Stimulated activated CD4-positive, alpha-beta T cell treated with anti-CD3 and anti-CD28 coated beads, Interleukin-4, amount 100 ng/mL, for 48 hours (primary cell): ENCODE measurements around the gene SFT2D3.
"Not testable (repeated sequence)": the region's sequence is repeated elsewhere in the genome, so short reads cannot be mapped to it uniquely, and the experiment has no call there.

Experiments used
- DNase-seq, 2 donors: peaks; one replicate each; pipeline ENCODE4 v3.0.0-alpha.2; 2020; ENCODE audit warnings: low read depth in 2 of 2

The SFT2D3 gene

DNA sequence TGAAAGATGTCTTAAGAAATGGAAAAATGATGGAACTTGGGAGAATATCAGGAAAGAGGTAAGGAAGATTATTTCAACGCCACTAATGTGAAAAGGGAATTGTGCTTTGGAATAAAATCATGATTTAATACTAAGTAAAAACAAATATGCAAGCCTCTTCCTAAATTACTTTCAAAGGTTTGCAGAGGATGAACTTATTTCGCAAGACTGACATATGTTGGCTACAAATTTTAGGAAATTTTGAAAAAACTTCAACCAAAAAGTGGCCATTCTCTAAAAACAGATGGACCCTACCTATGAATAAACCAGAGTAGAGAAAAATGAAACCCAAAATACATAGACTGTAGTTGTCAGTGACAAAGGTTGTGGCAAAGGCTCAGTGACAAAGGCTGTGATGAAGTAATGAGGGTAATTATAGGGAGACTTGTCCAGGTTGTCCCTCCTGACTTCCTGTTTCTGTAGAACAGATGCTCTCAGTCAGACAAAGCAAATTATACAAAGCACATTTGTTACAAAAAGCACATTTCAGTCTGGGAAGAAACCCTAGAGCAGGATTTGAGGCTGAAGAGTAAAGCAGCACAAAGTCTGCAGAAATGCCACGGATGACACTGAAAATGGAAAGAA, 39.5 kb downstream of the SFT2D3 start:
- no peak for DNase-seq

DNA sequence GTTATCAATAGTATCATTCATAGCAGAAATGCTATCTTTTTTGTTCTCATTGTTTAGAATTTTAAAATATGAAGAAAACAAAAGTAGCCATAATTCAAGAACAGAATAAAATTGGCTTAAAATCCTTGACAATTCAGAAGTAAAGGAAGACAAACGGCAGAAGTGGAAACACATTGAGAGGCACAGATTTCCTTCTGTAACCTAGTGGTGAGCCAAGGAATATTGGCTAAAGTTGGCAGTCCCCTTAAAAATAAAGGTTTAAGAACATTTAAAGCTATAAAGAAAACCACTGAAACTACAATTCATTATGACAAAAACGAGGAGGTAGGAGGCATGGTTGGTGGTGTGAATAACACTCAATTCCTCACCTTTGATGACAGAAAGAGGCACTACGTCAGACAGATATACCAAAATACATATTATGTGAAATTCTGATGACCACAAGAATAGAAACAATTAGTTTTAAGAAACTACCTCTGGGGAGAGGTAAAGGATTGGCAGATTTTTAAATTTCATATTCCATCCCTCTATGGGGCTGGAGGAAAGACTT, 42.3 kb downstream of the SFT2D3 start:
- no peak for DNase-seq

DNA sequence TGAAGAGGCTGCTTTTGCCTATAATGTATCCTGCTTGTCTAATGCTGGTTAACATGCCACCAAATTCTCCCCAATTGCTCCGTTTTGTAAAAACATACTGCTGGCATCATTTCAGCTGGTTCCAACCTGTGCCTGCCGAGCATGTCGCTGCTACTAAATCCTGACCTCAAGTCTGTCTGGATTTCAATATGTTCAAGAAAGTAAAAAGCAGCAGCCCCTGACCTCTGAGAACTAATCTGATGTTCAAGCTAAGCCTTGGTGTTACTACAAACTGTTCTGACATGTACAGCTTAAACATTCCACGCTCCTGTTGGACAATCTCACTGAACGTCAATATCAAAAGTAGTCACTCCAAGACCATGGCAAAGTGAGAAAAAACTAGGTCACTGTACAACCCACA, 46.3 kb downstream of the SFT2D3 start:
- DNase-seq = no peak

DNA sequence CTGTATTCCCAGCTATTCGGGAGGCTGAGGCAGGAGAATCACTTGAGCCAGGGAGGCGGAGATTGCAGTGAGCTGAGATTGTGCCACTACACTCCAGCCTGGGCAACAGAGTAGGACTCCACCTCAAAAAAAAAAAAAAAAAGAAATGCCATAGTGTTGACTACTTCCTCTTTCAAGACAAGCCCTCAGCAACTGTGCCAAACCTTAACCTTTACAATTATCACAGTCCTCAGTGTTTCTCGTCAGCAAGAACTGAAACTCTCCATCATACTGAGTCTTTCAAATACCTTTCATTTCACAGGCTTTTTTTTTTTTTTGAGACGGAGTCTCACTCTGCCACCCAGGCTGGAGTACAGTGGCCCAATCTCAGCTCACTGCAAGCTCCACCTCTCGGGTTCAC, 48.2 kb downstream of the SFT2D3 start:
- DNase-seq = not testable (repeated sequence)

DNA sequence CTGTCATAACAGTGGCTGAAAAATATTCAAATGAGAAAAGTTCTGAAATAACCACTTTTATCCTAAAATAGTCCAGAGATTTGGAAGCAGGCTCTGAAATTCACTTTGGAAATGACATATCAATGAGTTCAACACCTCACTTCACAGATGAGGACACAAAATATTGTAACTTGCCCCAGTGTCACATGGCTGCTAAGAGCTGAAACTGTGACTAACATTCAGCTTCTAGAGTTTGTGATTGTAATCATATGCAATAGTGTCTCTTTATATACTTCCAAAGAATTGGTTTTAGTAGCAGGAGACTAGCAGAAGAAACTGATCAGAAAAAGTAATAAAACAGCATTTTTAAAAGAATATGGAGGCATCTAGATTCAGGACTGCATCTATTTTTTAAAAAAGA, 52.1 kb downstream of the SFT2D3 start:
- DNase-seq = no peak

DNA sequence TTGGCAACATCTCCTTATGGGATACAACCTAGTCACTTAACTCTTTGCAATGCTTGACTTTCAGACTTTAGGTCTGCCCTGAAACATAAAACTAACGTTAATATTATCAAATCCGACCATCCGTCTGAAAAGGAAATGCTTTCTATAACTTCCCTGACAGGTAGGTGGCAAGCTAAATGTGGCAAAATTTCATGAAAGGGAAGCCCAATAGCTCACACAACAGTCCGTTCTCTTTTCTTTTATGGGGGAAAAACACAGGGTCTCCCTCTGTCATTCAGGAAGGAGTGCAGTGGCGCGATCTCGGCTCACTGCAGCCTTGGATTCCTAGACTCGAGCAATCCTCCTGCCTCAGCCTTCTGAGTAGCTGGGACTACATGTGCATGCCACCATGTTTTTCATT, 52.9 kb downstream of the SFT2D3 start:
- no peak for DNase-seq
